H9 (cell line): ENCODE measurements around the gene SPPL3. TPM values are rescaled to one million over a fixed set of nuclear protein-coding genes. Genes with fewer than 3 reads are reported as not detected.

Source experiments
- DNase-seq: peaks from one replicate; pipeline ENCODE4 v3.0.0-alpha.2; 2017
- H2AFZ ChIP-seq: one replicate; pipeline ENCODE4 v1.6.1; 2013; ENCODE audit warnings: mild to moderate bottlenecking, low read length, control low read depth, moderate library complexity
- H2AK5ac ChIP-seq: 2 replicates; pipeline ENCODE4 v1.6.1; 2013; ENCODE audit warnings: low read length, control low read depth, mixed read lengths; ENCODE audit not compliant: insufficient read length
- H2BK120ac ChIP-seq: one replicate; pipeline ENCODE4 v1.6.1; 2013; ENCODE audit warnings: low read depth, mild to moderate bottlenecking, low read length, control low read depth, inconsistent platforms; ENCODE audit not compliant: poor library complexity, severe bottlenecking
- H2BK12ac ChIP-seq: 2 replicates; pipeline ENCODE4 v1.6.1; 2013; ENCODE audit warnings: low read length, control low read depth, mixed read lengths, low read depth; ENCODE audit not compliant: insufficient read length
- H2BK15ac ChIP-seq: 2 replicates; pipeline ENCODE4 v1.6.1; 2013; ENCODE audit warnings: low read depth, low read length, control low read depth
- H2BK20ac ChIP-seq: one replicate; pipeline ENCODE4 v1.6.1; 2013; ENCODE audit warnings: low read depth, mild to moderate bottlenecking, low read length, control low read depth, inconsistent platforms; ENCODE audit not compliant: poor library complexity, severe bottlenecking
- H2BK5ac ChIP-seq: 2 replicates; pipeline ENCODE4 v1.6.1; 2013; ENCODE audit warnings: low read length, control low read depth, mixed read lengths; ENCODE audit not compliant: insufficient read length
- H3K14ac ChIP-seq: 2 replicates; pipeline ENCODE4 v1.6.1; 2013; ENCODE audit warnings: low read length, control low read depth; ENCODE audit not compliant: insufficient read depth
- H3K18ac ChIP-seq: 2 replicates; pipeline ENCODE4 v1.6.1; 2013; ENCODE audit warnings: low read depth, mild to moderate bottlenecking, mixed read lengths, low read length, control low read depth; ENCODE audit not compliant: insufficient read length
- H3K23ac ChIP-seq: 2 replicates; pipeline ENCODE4 v1.6.1; 2013; ENCODE audit warnings: low read length, control low read depth, mixed read lengths, low read depth; ENCODE audit not compliant: insufficient read length
- H3K23me2 ChIP-seq: 2 replicates; pipeline ENCODE4 v1.6.1; 2013; ENCODE audit warnings: low read depth, mild to moderate bottlenecking, mixed read lengths, low read length, control low read depth; ENCODE audit not compliant: insufficient read length, poor library complexity, severe bottlenecking
- H3K27ac ChIP-seq: 2 replicates; pipeline ENCODE4 v1.5.1; 2013; ENCODE audit warnings: low read length, control low read depth, mixed read lengths, low read depth; ENCODE audit not compliant: insufficient read length
- H3K27me3 ChIP-seq: 2 replicates; pipeline ENCODE4 v1.6.1; 2013; ENCODE audit warnings: low read length, control low read depth, inconsistent platforms; ENCODE audit not compliant: insufficient read depth
- H3K4ac ChIP-seq: 2 replicates; pipeline ENCODE4 v1.6.1; 2013; ENCODE audit warnings: low read depth, mild to moderate bottlenecking, control low read depth, inconsistent platforms, low read length, moderate library complexity
- H3K4me1 ChIP-seq: 2 replicates; pipeline ENCODE4 v1.6.1; 2013; ENCODE audit warnings: low read length, control low read depth, inconsistent platforms; ENCODE audit not compliant: insufficient read depth
- H3K4me2 ChIP-seq: 2 replicates; pipeline ENCODE4 v1.6.1; 2013; ENCODE audit warnings: low read length, control low read depth, mixed read lengths; ENCODE audit not compliant: insufficient read length, insufficient read depth
- H3K56ac ChIP-seq: 2 replicates; pipeline ENCODE4 v1.6.1; 2013; ENCODE audit warnings: low read depth, mild to moderate bottlenecking, mixed read lengths, low read length, control low read depth; ENCODE audit not compliant: insufficient read length
- H3K79me1 ChIP-seq: 2 replicates; pipeline ENCODE4 v1.6.1; 2013; ENCODE audit warnings: low read depth, mild to moderate bottlenecking, moderate library complexity, low read length, control low read depth, inconsistent platforms; ENCODE audit not compliant: insufficient read depth, poor library complexity, severe bottlenecking
- H3K79me2 ChIP-seq: 2 replicates; pipeline ENCODE4 v1.6.1; 2013; ENCODE audit warnings: low read length, control low read depth, inconsistent platforms; ENCODE audit not compliant: insufficient read depth
- H3K9ac ChIP-seq: 2 replicates; pipeline ENCODE4 v1.6.1; 2013; ENCODE audit warnings: low read length, control low read depth, mixed read lengths; ENCODE audit not compliant: insufficient read length; ENCODE audit errors: extremely low read depth
- H3K9me3 ChIP-seq: one replicate; pipeline ENCODE4 v1.6.1; 2013; ENCODE audit warnings: low read depth, low read length, inconsistent platforms; ENCODE audit not compliant: control insufficient read depth
- H3T11ph ChIP-seq: one replicate; pipeline ENCODE4 v1.6.1; 2013; ENCODE audit warnings: mild to moderate bottlenecking, low read length, control low read depth, inconsistent platforms
- H4K20me1 ChIP-seq: one replicate; pipeline ENCODE4 v1.6.1; 2013; ENCODE audit not compliant: control insufficient read depth, insufficient read length, insufficient read depth
- H4K5ac ChIP-seq: 2 replicates; pipeline ENCODE4 v1.6.1; 2013; ENCODE audit warnings: low read depth, mild to moderate bottlenecking, mixed read lengths, low read length, control low read depth; ENCODE audit not compliant: insufficient read length
- H4K8ac ChIP-seq: replicated peaks from 2 replicates; pipeline ENCODE4 v1.6.1; 2013; ENCODE audit warnings: low read length, control low read depth, mixed read lengths, low read depth; ENCODE audit not compliant: insufficient read length
- H4K91ac ChIP-seq: 2 replicates; pipeline ENCODE4 v1.6.1; 2013; ENCODE audit warnings: low read depth, mild to moderate bottlenecking, moderate library complexity, mixed read lengths, low read length, control low read depth; ENCODE audit not compliant: insufficient read length
- H3K27ac Mint-ChIP-seq, 3 experiments: 2 replicates in 2 of 3; 3 replicates in 1 of 3; pipeline ENCODE4 v1.8.0; 2020 to 2021; ENCODE audit warnings: mixed read lengths in 3 of 3, mild to moderate bottlenecking in 1 of 3, moderate library complexity in 1 of 3
- H3K27me3 Mint-ChIP-seq: 2 replicates; pipeline ENCODE4 v1.8.0; 2021; ENCODE audit warnings: low read depth, mild to moderate bottlenecking, moderate library complexity, mixed read lengths
- H3K36me3 Mint-ChIP-seq, 3 experiments: 2 replicates in 2 of 3; 3 replicates in 1 of 3; pipeline ENCODE4 v1.8.0; 2020 to 2021; ENCODE audit warnings: low read depth in 3 of 3, mixed read lengths in 3 of 3; ENCODE audit not compliant: insufficient read depth in 1 of 3
- H3K4me1 Mint-ChIP-seq, 2 experiments: 2 replicates each; pipeline ENCODE4 v1.8.0; 2020; ENCODE audit warnings: mixed read lengths in 2 of 2
- H3K4me3 Mint-ChIP-seq, 2 experiments: 2 replicates in 1 of 2; 3 replicates in 1 of 2; pipeline ENCODE4 v1.8.0; 2020 to 2021; ENCODE audit warnings: mild to moderate bottlenecking in 2 of 2, mixed read lengths in 2 of 2, moderate library complexity in 1 of 2
- H3K9me3 Mint-ChIP-seq, 2 experiments: 2 replicates in 1 of 2; 3 replicates in 1 of 2; pipeline ENCODE4 v1.8.0; 2020; ENCODE audit warnings: mild to moderate bottlenecking in 2 of 2, mixed read lengths in 2 of 2, moderate library complexity in 1 of 2
- CTCF ChIP-seq: fragments of 200-600 bp; sonication (generic); conservative IDR thresholded peaks from 3 replicates; pipeline ENCODE4 v1.8.0; 2021; ENCODE audit warnings: antibody characterized with exemption, mild to moderate bottlenecking
- WGBS: extraction: QIAGEN DNeasy Blood & Tissue Kit; methylation state at CpG from one replicate; pipeline ENCODE4 v1.1.7; 2013; ENCODE audit warnings: missing lambda C conversion rate, low lambda C conversion rate, mixed read lengths; ENCODE audit not compliant: insufficient read length; ENCODE audit errors: extremely low coverage; 5-methylcytosine and 5-hydroxymethylcytosine counted together
- total RNA-seq: library from RNA; stranded (reverse); gene quantifications from 2 replicates; pipeline ENCODE4 v1.2.1, GENCODE V29; 2021

Gene SPPL3
- total RNA-seq, 1 experiment from 2014 or later: 46.3 TPM

GRCh38 chr12:120720987-120721801 lies 183.0 kb downstream of the SPPL3 start:
- no peak for DNase-seq
- peaks cover 12 to 14% of the 10 kb centered on the region in 2 experiments for H3K4me1 Mint-ChIP-seq
- H3K18ac ChIP-seq: no peak overlapping the region
- TF ChIP-seq CTCF: no peak
- H2BK5ac ChIP-seq: no peak overlapping the region
- no CpG with 5 or more reads among the region's 10 CpGs for WGBS
- H2BK20ac ChIP-seq: no peak overlapping the region
- H3K27me3 ChIP-seq: no peaks in the 10 kb centered on the region
- no peaks in the 10 kb centered on the region for H3K9me3 ChIP-seq
- H3K23me2 ChIP-seq: peaks cover 5% of the 10 kb centered on the region
- H4K8ac ChIP-seq: no peak overlapping the region
- no peak overlapping the region for H3K4me2 ChIP-seq
- H3K79me1 ChIP-seq: no peaks in the 10 kb centered on the region
- H3K23ac ChIP-seq: no peak overlapping the region
- H3K4me3 Mint-ChIP-seq: no peak overlapping the region
- H3K9me3 Mint-ChIP-seq: no peaks in the 10 kb centered on the region; a peak in 1 of 5 replicates
- H4K5ac ChIP-seq: no peak overlapping the region
- no peak overlapping the region for H3K4ac ChIP-seq
- H3K9ac ChIP-seq: no peak overlapping the region
- H2AK5ac ChIP-seq: no peak overlapping the region
- no peaks in the 10 kb centered on the region for H3K79me2 ChIP-seq
- no peak overlapping the region for H2BK12ac ChIP-seq
- no peak overlapping the region for H3K27ac ChIP-seq
- H3T11ph ChIP-seq: no peak overlapping the region
- peaks cover 38 to 79% (median 74%) of the 10 kb centered on the region in 3 experiments for H3K36me3 Mint-ChIP-seq
- no peak overlapping the region for H2BK15ac ChIP-seq
- no peaks in the 10 kb centered on the region for H4K20me1 ChIP-seq
- no peaks in the 10 kb centered on the region for H3K4me1 ChIP-seq
- H2BK120ac ChIP-seq: no peak overlapping the region
- no peak overlapping the region for H3K14ac ChIP-seq
- H3K27ac Mint-ChIP-seq: no peak overlapping the region; a peak in 1 of 7 replicates
- peaks cover 4% of the 10 kb centered on the region; the same call in 1 of the 2 replicates for H3K27me3 Mint-ChIP-seq
- no peak overlapping the region for H2AFZ ChIP-seq
- no peak overlapping the region for H4K91ac ChIP-seq
- H3K56ac ChIP-seq: no peak overlapping the region
